GM12864 (cell line): ENCODE measurements around the gene GP5.

ENCODE experiments used
- DNase-seq: peaks from one replicate; pipeline ENCODE4 v3.0.0-alpha.2; 2011; ENCODE audit warnings: low read depth
- H3K4me3 ChIP-seq: 2 replicates; pipeline ENCODE4 v1.5.1; 2011; ENCODE audit warnings: mild to moderate bottlenecking, low read depth, low read length, control low read depth
- CTCF ChIP-seq: IDR thresholded peaks from 2 replicates; pipeline ENCODE4 v1.5.1; 2011; ENCODE audit warnings: low read depth, mild to moderate bottlenecking, moderate library complexity, low read length, control low read depth, inconsistent platforms; ENCODE audit errors: missing control alignments

The GP5 gene

GRCh38 chr3:194423317-194423716 is 24.3 kb upstream of the GP5 start:
- TF ChIP-seq CTCF: no peak
- DNase-seq: no peak
- no peak overlapping the region for H3K4me3 ChIP-seq

DNA sequence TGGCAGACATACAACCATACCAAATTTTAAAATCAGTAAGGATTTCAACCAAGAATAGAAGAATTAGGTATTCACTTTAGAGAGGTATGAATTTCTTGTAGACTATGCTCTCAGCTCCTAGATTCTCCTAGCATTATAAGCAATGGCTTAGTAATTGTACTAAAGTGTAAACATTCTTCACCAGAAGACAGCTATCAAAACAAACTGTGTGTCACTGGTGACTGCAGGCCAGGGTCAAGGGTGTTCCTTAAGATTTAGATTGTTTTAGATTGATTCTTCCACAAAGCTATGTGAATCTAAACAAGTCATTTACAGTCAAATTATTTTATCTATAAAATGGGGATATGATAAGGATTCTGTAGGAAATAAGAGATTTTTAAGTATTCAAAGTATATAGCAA is 23.1 kb upstream of the GP5 start:
- DNase-seq: no peak
- H3K4me3 ChIP-seq: no peak overlapping the region
- TF ChIP-seq CTCF: no peak

- no peak overlapping the region for H3K4me3 ChIP-seq
- no peak for TF ChIP-seq CTCF
- DNase-seq: no peak
Observed at GRCh38 chr3:194418671-194419070, 19.6 kb upstream of the GP5 start.

GRCh38 chr3:194407423-194407822 is 8.4 kb upstream of the GP5 start:
- TF ChIP-seq CTCF: no peak
- DNase-seq: no peak
- H3K4me3 ChIP-seq: no peak overlapping the region

GRCh38 chr3:194405766-194406165 is 6.7 kb upstream of the GP5 start:
- no peak for TF ChIP-seq CTCF
- DNase-seq: no peak
- no peak overlapping the region for H3K4me3 ChIP-seq

- peak; percentile 8 for DNase-seq
- peak; percentile 55 for TF ChIP-seq CTCF
- no peak overlapping the region for H3K4me3 ChIP-seq
Observed at GRCh38 chr3:194404365-194405140, 5.5 kb upstream of the GP5 start.

- H3K4me3 ChIP-seq: no peak overlapping the region
- no peak for TF ChIP-seq CTCF
- DNase-seq: no peak
Observed at GRCh38 chr3:194401868-194402329, 2.8 kb upstream of the GP5 start.
